Measurements from ENCODE around the gene TTC28. TPM values are rescaled to one million over a fixed set of nuclear protein-coding genes. Genes with fewer than 3 reads are reported as not detected.

The TTC28 gene
- total RNA-seq, 1 donor from 2014 or later: 23.2 TPM

DNA sequence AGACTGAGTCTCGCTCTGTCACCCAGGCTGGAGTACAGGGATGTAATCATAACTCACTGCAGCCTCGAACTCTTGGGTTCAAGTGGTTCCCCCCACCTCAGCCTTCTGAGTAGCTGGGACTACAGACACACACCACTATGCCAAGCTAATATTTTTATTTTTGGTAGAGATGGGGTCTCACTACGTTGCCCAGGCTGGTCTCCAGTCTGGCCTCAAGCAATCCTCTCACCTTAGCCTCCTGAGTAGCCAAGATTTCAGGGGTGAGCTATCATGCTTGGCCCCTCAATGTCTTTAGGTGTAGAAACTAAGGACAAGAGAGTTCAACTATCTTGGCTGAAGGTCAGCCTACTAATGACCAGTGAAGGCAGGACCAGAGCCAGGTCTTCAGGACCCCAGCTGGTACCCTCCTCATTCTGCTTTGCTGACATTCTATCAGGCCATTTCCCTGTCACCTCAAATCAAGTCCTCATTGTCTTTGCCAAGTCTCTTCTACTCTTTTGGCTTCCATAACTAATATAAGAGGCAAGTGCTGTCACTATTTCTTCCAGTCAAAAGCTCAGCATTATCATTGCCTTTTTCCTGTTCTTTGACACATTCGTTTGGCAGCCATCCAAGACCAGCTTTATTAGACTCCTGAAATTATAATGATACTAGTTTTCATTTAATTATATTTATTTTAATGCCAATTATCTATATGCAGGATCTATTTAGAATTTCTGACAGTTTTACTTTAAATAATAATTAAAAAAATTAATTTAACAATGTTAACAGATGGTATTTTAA is 496.4 kb downstream of the TTC28 start:
- Mint-ChIP-seq H3K27me3 (ENCODE audit: low read depth, unreplicated experiment) (no peaks in the 10 kb centered on the region), H3K27ac (ENCODE audit: unreplicated experiment) (no peak overlapping the region), H3K4me3 (ENCODE audit: unreplicated experiment) (no peak overlapping the region), H3K9me3 (ENCODE audit: unreplicated experiment) (no peaks in the 10 kb centered on the region), H3K36me3 (ENCODE audit: low read depth, unreplicated experiment) (no peaks in the 10 kb centered on the region), H3K4me1 (ENCODE audit: low read depth, unreplicated experiment) (peaks cover 5% of the 10 kb centered on the region)
- no peak overlapping the region for H2AFZ ChIP-seq (ENCODE audit: low read depth, low read length)
- H3K27me3 ChIP-seq (ENCODE audit: insufficient read depth, low read length): no peaks in the 10 kb centered on the region
- no peaks in the 10 kb centered on the region for H3K9me3 ChIP-seq (ENCODE audit: insufficient read depth, low read depth, low read length)
- FAIRE-seq: no peak
- H3K4me3 ChIP-seq (ENCODE audit: insufficient read depth, low read depth, low read length): no peak overlapping the region
- H3K9ac ChIP-seq (ENCODE audit: low read length): no peak overlapping the region
- no peak for DNase-seq (ENCODE audit: low read depth)
- no peaks in the 10 kb centered on the region for H3K79me2 ChIP-seq (ENCODE audit: insufficient read depth, low read length)
- TF ChIP-seq CTCF (IDR thresholded peaks at IDR 0.05; ENCODE audit: insufficient read depth, low read depth, low read length): no peak
- no peak for TF ChIP-seq EZH2 (IDR thresholded peaks at IDR 0.05; ENCODE audit: insufficient read depth, low read length)
- no peaks in the 10 kb centered on the region for H4K20me1 ChIP-seq (ENCODE audit: insufficient read depth, low read length)
- H3K27ac ChIP-seq (ENCODE audit: low read depth, low read length): no peak overlapping the region
- no peaks in the 10 kb centered on the region for H3K36me3 ChIP-seq (ENCODE audit: insufficient read depth, low read length)
- H3K4me2 ChIP-seq (ENCODE audit: low read length): no peak overlapping the region
- no peaks in the 10 kb centered on the region for H3K4me1 ChIP-seq (ENCODE audit: insufficient read depth, low read length)

- H3K27ac Mint-ChIP-seq (ENCODE audit: unreplicated experiment): no peak overlapping the region
- Histone ChIP-seq H3K27me3 (ENCODE audit: insufficient read depth, low read length) (no peaks in the 10 kb centered on the region), H3K9me3 (ENCODE audit: insufficient read depth, low read depth, low read length) (no peaks in the 10 kb centered on the region), H4K20me1 (ENCODE audit: insufficient read depth, low read length) (no peaks in the 10 kb centered on the region), H3K27ac (ENCODE audit: low read depth, low read length) (no peak overlapping the region), H3K9ac (ENCODE audit: low read length) (no peak overlapping the region), H3K4me2 (ENCODE audit: low read length) (no peak overlapping the region), H3K36me3 (ENCODE audit: insufficient read depth, low read length) (no peaks in the 10 kb centered on the region), H2AFZ (ENCODE audit: low read depth, low read length) (no peak overlapping the region), H3K4me1 (ENCODE audit: insufficient read depth, low read length) (no peaks in the 10 kb centered on the region), H3K4me3 (ENCODE audit: insufficient read depth, low read depth, low read length) (no peak overlapping the region), H3K79me2 (ENCODE audit: insufficient read depth, low read length) (no peaks in the 10 kb centered on the region)
- H3K4me1 Mint-ChIP-seq (ENCODE audit: low read depth, unreplicated experiment): peaks cover 5% of the 10 kb centered on the region
- DNase-seq (ENCODE audit: low read depth) (peak; percentile 66), FAIRE-seq (peak; percentile 75)
- no peaks in the 10 kb centered on the region for H3K27me3 Mint-ChIP-seq (ENCODE audit: low read depth, unreplicated experiment)
- H3K36me3 Mint-ChIP-seq (ENCODE audit: low read depth, unreplicated experiment): no peaks in the 10 kb centered on the region
- TF ChIP-seq EZH2 (IDR thresholded peaks at IDR 0.05; ENCODE audit: insufficient read depth, low read length): no peak
- TF ChIP-seq CTCF (IDR thresholded peaks at IDR 0.05; ENCODE audit: insufficient read depth, low read depth, low read length): no peak
- peaks cover 2% of the 10 kb centered on the region for H3K9me3 Mint-ChIP-seq (ENCODE audit: unreplicated experiment)
- H3K4me3 Mint-ChIP-seq (ENCODE audit: unreplicated experiment): no peak overlapping the region
Measured at GRCh38 chr22:28180804-28181731, 498.6 kb downstream of the TTC28 start.
